NCI-H345 treated with DMSO at 0.1 percent for 48 hours (cell line): Measurements from ENCODE around the gene VAMP2.

ENCODE experiments used
- DNase-seq: peaks from one replicate; lab custom pipeline; 2025; ENCODE audit not compliant: unreplicated experiment; lab: John Stamatoyannopoulos, UW

The VAMP2 gene

DNA sequence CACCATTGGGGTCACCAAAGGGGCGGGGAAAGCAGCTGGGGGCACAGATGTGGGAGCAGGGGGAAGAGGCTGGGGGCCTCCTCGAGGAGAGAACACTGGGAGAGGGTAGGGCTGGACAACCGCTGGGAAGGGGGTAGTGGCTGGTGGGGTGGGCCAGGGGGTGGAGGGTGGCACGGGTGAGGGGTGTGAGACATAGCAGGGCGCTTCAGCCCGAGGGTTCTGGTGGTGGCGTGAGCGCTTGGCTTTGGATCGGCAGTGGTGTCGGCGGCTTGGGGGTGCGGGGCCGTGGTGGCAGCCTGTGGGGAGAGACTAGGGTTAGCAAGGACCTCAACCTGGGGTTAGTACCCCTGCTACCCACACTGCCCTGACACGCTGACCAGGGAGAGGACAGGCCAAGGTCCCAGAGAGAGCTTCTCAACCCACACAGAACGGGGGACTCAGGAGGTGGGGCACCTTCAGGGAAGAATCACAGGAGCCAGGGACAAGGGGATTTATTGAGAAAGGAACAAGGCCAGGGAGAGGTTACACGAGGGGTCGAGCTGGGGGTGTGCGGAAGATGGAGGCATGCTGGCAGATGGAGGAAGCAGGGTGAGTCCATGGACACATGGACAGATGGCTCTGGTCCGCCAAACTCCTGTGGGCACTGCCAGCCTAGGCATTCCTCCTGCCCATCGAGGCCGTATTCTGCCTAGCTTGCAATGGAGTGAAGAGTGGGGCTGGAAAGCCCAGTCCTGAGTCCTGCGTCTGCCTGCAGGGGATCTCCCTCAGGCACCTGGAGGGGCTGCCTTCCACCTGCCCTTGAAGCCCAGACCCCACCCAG lies 19.0 kb downstream of the VAMP2 start:
- no peak for DNase-seq

DNA sequence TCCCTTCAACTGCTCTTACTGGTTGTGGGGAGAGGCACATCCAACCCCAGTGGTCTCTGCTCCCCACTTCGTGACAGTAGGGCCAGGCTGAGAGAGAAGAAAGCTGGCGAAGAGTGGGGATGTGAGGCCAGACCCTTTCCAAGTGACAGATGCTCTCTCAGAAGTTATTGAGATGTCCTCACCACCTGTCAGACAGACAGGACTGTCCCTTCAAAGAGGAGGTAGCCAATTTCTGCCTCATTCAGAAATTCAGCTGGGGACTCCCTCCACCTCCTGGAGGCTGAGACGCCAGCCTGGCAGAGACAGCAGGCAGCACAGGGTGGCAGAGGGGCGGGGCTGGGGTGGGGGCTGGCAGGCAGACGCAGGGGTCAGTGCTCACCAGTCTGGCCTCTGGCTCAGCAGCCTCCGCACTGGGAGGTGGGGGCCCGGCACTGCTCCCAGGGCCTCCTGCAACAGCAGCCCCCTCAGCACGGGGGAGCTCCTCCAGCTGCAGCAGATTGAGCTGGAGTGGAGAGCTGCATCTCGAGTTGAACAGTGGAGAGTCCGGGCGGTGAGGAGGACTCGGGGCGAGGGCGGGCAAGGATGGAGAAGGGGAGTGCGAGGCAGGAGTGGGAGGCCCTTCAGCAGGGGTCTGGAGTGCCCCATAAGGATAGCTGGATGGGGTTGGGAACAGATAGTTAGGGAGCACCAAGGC lies 19.7 kb downstream of the VAMP2 start:
- no peak for DNase-seq

DNA sequence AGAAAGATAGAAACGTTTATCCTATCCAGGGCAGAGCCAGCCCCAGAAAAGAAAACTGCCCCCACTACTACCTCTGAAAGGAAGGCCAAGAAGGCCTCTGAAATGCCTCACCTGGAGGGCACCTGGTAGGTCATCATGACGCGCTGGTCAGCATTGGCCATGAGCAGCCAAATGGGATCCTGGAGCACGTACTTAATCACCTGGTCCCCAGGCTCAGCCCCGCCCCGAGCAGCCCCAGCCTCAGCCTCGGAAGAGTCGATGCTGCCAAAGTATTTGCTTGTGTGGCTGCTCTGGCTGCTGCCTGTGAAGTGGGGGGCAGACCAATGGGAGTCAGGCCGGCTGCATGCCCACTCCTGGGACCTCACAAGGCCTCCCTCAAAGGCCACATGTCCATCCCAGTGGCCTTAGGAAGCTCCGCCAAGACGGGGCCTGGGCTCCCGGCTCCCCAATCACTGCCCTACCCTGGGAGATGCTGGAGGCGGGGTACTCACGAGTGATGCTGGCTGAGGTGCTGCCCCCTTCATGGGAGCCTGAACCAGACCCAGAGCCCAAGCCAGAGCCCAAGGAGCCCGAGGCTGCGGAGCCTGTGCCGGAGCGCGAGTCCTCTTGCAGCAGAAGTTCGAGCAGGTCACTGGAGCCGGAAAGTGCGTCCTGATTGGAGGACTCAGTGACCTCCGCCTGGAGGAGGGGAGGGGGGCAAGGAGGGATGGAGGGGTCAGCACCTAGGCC lies 20.4 kb downstream of the VAMP2 start:
- no peak for DNase-seq

DNA sequence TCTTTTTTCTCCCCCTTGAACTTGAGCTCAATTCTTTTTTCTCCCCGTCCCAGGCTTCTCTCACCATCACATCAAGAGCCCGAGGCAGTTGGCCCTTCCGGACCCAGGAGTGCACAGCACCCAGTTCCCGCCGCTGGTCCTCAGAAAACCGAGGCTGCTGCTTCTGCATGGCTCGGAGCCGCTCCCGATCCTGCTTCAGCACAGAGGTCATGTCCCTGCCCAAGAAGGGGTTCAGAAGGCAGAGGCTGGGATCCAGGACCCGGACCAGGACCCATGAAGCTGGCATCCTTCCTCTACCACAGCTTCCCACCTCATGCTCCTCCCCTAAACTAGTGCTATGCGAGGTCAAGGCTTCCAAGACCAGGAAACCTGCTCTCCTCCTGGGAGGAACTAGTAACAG lies 21.0 kb downstream of the VAMP2 start:
- no peak for DNase-seq

- DNase-seq, result no peak
Observed at GRCh38 chr17:8141045-8141444, 21.7 kb downstream of the VAMP2 start.

DNA sequence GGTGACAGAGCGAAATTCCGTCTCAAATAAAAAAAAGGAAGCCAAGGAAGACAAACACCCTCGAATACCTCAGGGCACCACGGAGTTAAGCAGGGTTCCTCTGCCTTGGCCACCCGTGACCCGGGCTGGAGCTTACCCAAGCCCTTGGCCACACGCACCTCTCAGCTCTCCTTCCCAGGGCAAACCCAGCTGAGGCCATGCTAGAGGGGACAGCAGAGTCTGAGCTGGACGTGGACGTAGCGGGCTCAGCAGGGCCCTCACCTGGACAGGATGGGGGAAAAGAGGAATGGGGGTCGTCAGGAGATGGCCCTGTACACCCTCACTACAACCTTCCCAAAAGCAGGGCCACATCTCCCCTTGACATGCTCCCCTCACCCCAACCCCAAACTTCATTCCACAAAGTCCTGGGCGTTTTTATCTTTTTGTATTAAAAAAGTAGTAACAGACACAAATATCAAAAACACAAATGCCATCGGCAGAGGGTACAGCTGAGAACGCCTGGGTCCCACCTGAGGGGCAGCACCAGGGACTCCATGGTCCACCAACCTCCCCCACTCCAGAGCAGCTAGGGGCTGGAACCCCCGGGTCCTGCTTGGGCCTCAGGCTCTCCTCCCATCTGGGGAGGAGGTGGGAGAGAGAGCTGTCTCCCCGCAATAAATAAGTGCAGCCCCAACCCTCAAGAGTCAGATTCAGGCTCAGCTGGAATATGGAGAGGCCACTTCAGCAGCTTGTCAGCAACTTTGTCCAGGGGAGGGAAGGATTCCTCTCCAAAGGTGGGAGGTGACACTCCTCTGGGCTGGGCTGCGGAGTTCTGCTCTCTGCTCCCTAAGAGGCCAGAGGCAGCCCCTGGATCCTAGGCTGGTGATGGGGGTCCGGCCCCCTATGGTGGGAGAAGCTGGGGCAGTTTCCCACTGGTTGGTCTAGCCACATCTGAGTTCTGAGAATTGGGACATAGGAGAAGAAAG lies 22.4 kb downstream of the VAMP2 start:
- no peak for DNase-seq

GRCh38 chr17:8138672-8139371 lies 23.9 kb downstream of the VAMP2 start:
- peak; percentile 80 for DNase-seq

GRCh38 chr17:8138374-8138671 lies 24.4 kb downstream of the VAMP2 start:
- DNase-seq, result no peak

DNA sequence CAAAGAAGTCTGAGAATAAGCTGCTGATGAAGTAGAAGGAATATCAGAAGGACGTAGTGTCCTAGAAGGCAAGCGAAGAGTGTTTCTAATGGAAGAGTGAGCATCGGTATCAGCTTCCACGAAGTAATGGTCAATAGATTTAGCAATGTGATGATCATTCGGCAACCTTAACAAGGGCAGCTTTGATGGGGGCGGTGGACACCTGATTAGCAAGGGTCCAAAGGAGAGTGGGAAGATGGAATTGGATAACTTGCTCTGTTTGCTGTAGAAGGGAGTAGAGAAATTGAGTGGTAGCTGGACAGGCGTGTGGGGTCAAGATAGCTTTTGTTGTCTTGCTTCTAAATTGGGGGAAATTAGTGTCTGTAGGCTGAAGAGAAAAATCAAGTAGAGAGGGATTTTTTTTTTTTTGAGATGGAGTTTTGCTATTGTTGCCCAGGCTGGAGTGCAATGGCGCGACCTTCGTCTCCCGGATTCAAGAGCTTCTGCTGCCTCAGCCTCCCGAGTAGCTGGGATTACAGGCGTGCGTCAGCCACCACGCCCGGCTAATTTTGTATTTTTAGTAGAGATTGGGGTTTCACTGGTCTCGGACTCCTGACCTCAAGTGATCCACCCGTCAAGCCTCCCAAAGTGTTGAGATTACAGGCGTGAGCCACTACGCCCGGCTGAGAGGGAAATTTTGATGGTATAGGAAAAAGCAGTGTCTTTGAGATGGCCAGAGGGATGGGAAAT lies 24.9 kb downstream of the VAMP2 start:
- no peak for DNase-seq

- DNase-seq, result no peak
Observed at GRCh38 chr17:8133941-8134340, 28.8 kb downstream of the VAMP2 start.

- no peak for DNase-seq
Observed at GRCh38 chr17:8133399-8133798, 29.3 kb downstream of the VAMP2 start.

GRCh38 chr17:8131844-8132441 lies 30.8 kb downstream of the VAMP2 start:
- no peak for DNase-seq

- no peak for DNase-seq
Observed at GRCh38 chr17:8128125-8128784, 34.5 kb downstream of the VAMP2 start.

- peak; percentile 15 for DNase-seq
Observed at GRCh38 chr17:8126491-8127066, 36.2 kb downstream of the VAMP2 start.

DNA sequence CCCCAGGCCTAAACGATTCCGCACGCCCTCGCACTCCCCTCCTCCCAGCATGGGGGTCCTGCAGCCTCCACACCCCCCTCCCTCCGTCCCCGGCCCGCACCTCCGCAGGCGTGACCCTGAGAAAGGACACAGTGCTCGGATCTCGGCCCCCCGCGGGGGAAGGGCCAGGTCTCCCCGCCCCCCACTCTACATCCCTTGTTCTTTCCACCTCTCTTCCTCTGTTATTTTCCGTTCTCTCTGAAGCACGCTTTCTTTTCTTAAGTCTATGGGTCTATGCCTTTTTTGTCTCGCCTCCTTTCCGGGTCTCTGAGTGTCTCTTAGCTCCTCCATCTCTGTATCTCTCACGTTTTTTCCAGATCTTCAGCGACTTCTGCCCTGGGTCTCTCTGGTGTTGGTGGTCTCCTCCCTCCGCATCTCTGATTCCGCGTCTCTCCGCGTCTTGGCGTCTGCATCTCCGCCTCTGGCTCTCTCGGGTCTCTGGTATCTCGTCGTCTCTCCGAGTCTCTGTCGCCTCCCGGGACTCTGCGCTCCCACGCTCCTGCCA lies 36.7 kb downstream of the VAMP2 start:
- DNase-seq, result no peak

DNA sequence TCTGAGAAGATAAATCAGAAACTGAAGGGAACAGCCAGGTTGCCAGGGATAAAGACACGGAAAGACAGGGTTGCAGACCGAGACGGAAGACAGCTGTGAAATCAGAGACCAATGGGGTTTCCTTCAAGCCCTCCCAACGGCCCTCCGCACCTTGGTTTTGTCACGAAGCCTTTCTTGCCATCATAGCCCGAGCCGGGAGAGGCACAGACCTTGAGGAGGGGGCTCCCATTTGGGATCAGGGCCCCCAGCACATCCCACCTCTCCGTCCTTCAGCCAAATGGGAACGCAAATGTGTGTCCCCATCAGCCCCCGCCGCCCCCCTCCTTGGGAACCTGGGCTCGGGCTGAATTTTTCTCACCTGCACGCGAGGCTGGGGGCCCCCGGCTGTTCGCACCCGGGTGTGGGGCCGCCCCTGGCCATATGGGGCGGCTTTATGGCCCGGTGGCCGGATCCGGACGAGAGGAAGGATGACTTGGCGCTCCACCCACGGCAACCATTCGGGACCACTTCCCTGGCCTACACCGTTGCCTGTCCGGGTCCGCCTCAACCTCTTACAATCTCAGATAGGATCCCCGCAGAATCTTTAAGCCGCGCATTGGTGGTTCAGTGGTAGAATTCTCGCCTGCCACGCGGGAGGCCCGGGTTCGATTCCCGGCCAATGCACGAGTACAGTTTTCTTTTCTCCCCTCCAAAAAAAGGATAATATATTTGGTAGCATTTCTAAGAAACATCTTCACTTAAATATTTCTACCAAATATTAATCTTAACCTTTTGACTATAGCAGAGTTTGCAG lies 37.4 kb downstream of the VAMP2 start:
- no peak for DNase-seq
